ENCODE data around the gene BCAR3. TPM values are rescaled to one million over a fixed set of nuclear protein-coding genes. Genes with fewer than 3 reads are reported as not detected.
"Not testable (repeated sequence)": the region's sequence is repeated elsewhere in the genome, so short reads cannot be mapped to it uniquely, and the experiment has no call there.

The BCAR3 gene
- total RNA-seq, 1 donor from 2014 or later: 74.8 TPM

GRCh38 chr1:93653656-93654055 is 28.0 kb downstream of the BCAR3 start:
- DNase-seq (ENCODE audit: low read depth): no peak
- no peak overlapping the region for H3K4me3 ChIP-seq (ENCODE audit: low read depth, low read length)
- TF ChIP-seq CTCF (conservative IDR thresholded peaks at IDR 0.05; ENCODE audit: low read depth, low read length): no peak

GRCh38 chr1:93652323-93652949 is 29.2 kb downstream of the BCAR3 start:
- DNase-seq (ENCODE audit: low read depth): no peak
- no peak for TF ChIP-seq CTCF (conservative IDR thresholded peaks at IDR 0.05; ENCODE audit: low read depth, low read length)
- no peak overlapping the region for H3K4me3 ChIP-seq (ENCODE audit: low read depth, low read length)

DNA sequence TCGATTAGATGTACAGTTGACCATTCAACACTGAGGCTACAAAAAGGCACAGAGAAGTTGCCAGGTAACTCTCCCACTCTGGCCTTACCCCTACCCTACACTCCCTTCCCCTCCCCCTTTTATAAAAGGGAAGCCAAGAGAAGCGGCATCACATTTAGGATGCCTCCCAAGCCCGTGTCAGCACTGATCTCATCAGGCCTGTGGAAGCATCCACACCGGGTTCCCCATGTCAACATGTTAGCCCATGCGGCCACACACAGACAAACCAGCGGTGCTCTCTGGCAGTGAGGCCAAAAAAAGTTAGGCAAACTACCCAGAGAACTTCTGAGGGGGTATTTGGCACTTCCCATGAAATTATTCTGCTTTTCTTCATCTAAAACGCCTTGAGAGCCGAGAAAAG is 29.9 kb downstream of the BCAR3 start:
- H3K4me3 ChIP-seq (ENCODE audit: low read depth, low read length): no peak overlapping the region
- TF ChIP-seq CTCF (conservative IDR thresholded peaks at IDR 0.05; ENCODE audit: low read depth, low read length): no peak
- DNase-seq (ENCODE audit: low read depth): no peak

- not testable (repeated sequence) for DNase-seq (ENCODE audit: low read depth); H3K4me3 ChIP-seq (ENCODE audit: low read depth, low read length)
Observed at GRCh38 chr1:93650159-93650558, 31.5 kb downstream of the BCAR3 start.

DNA sequence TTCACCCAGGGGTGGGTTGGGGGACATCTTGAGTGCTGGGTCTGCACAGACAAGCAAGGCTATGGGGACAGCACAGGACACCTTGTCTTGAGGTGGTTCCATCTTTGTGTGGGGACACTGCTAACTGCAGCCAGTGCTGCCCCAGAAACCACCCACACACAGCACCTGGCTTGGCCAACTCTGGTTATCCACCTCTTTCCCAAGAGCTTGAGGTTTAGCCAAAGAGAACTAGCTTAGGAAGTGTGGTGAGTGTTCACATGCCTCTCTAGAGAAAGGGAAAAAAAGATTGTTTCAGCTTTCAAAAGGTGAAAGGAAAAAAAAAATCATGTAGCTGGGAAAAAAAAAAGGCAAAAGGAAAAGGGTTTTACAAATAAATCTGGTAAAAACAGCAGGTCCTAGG is 32.4 kb downstream of the BCAR3 start:
- TF ChIP-seq CTCF (conservative IDR thresholded peaks at IDR 0.05; ENCODE audit: low read depth, low read length): no peak
- DNase-seq (ENCODE audit: low read depth): no peak
- no peak overlapping the region for H3K4me3 ChIP-seq (ENCODE audit: low read depth, low read length)

- TF ChIP-seq CTCF (conservative IDR thresholded peaks at IDR 0.05; ENCODE audit: low read depth, low read length): no peak
- no peak overlapping the region for H3K4me3 ChIP-seq (ENCODE audit: low read depth, low read length)
- no peak for DNase-seq (ENCODE audit: low read depth)
Observed at GRCh38 chr1:93648656-93649055, 33.0 kb downstream of the BCAR3 start.

- DNase-seq (ENCODE audit: low read depth): no peak
- TF ChIP-seq CTCF (conservative IDR thresholded peaks at IDR 0.05; ENCODE audit: low read depth, low read length): no peak
- no peak overlapping the region for H3K4me3 ChIP-seq (ENCODE audit: low read depth, low read length)
Observed at GRCh38 chr1:93641527-93641926, 40.1 kb downstream of the BCAR3 start.
